Skeletal muscle tissue (tissue), 4 donors: ENCODE results near the gene ATP2B3. TPM values are rescaled to one million over a fixed set of nuclear protein-coding genes. Genes with fewer than 3 reads are reported as not detected.

Experiments used
- H3K27ac ChIP-seq: one replicate; pipeline ENCODE4 v1.7.0; 2013; ENCODE audit warnings: mild to moderate bottlenecking, low read depth, low read length, inconsistent platforms
- H3K27me3 ChIP-seq, 3 donors: one replicate each; pipeline ENCODE4 v1.7.0; 2013; ENCODE audit warnings: low read length in 3 of 3; ENCODE audit not compliant: control insufficient read depth in 3 of 3, insufficient read depth in 3 of 3
- H3K36me3 ChIP-seq, 3 donors: one replicate each; pipeline ENCODE4 v1.7.0; 2013; ENCODE audit warnings: low read length in 3 of 3; ENCODE audit not compliant: control insufficient read depth in 3 of 3, insufficient read depth in 3 of 3
- H3K4me1 ChIP-seq, 3 donors: one replicate each; pipeline ENCODE4 v1.7.0; 2013; ENCODE audit warnings: low read length in 3 of 3, mild to moderate bottlenecking in 3 of 3; ENCODE audit not compliant: control insufficient read depth in 3 of 3, insufficient read depth in 3 of 3
- H3K4me3 ChIP-seq, 3 donors: one replicate each; pipeline ENCODE4 v1.7.0; 2013; ENCODE audit warnings: low read length in 3 of 3
- H3K9ac ChIP-seq, 3 donors: one replicate each; pipeline ENCODE4 v1.7.0; 2013; ENCODE audit warnings: low read length in 3 of 3, mild to moderate bottlenecking in 3 of 3, moderate library complexity in 2 of 3, low read depth in 1 of 3
- H3K9me3 ChIP-seq, 3 donors: one replicate each; pipeline ENCODE4 v1.7.0; 2013; ENCODE audit warnings: low read length in 3 of 3; ENCODE audit not compliant: control insufficient read depth in 3 of 3
- total RNA-seq: library from RNA; depleted of rRNA; stranded (reverse); fragments of >200 nt; gene quantifications from one replicate; pipeline ENCODE4 v1.2.3, GENCODE V29; 2014
- donor health status: Osteomylitis.

ATP2B3 gene
- 0.52 TPM for total RNA-seq

DNA sequence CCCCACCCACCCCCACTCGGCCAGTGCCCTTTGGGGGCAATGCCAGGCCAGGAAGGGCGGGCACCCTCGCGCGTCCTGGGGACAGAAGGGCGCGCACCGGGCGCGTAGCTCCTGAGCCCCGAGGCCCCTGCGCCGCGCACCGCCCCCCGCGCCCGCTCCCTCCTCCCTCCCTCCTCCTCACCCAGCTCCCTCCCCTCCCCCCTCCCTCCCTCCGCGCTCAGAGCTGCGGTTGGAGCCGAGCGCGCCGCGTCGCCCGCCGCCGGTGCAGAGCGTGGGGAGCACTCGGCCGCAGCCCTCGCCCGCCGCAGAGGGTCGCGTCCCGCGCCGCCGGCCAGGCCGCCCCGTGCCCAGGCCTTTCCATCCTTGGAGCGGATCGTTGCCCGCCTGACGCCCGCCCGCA is at the start of gene ATP2B3:
ATP2B3 (plus strand) TSS at position 220 of the 400 bp plus-strand sequence. CDS start 18,606 bp downstream, outside the sequence.
- Histone ChIP-seq H3K4me3 (no peak within 1 kb of the TSS), H3K4me1 (peaks cover 0 to 4% (median 0%) of the 10 kb centered on the region in 3 donors), H3K27ac (no peak within 1 kb of the TSS), H3K9me3 (no peaks in the 10 kb centered on the region), H3K9ac (no peak within 1 kb of the TSS), H3K27me3 (peaks cover 18 to 53% (median 34%) of the 10 kb centered on the region in 3 donors), H3K36me3 (no peaks in the 10 kb centered on the region)

DNA sequence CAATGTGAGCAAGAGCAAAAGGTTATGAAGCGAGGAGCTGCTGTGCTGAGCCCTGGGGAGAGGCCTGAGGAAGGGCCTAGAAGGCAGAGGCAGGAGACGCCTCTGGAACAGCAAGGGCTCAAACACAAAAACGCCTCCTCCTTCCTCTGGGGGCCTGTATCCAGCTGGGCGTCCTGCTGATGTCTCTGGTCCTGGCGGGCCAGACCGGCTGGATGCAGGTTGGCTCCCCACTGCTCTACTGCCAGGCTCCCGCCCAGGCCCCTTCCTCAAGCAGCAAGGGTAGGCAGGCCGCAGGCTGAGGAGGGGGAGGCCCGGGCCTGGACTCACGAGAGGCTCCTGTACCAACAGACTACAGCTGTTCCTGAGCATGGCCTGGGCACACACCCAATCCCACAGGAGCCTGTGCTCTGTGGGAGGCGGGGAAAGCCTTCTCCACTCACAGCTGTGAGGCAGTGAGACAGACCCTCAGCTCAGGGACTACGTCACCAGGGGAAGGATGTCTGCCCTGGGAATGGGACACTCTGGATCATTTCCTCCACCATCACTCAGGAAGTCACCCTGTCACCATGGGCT is 49.3 kb upstream of the ATP2B3 start:
- H3K9me3 ChIP-seq: no peaks in the 10 kb centered on the region
- peaks cover 0 to 3% (median 0%) of the 10 kb centered on the region in 3 donors for H3K36me3 ChIP-seq
- H3K4me1 ChIP-seq: peaks cover 9 to 15% (median 12%) of the 10 kb centered on the region in 3 donors
- no peak overlapping the region for H3K27ac ChIP-seq
- H3K9ac ChIP-seq: no peak overlapping the region
- H3K27me3 ChIP-seq: no peaks in the 10 kb centered on the region
- H3K4me3 ChIP-seq: no peak overlapping the region

DNA sequence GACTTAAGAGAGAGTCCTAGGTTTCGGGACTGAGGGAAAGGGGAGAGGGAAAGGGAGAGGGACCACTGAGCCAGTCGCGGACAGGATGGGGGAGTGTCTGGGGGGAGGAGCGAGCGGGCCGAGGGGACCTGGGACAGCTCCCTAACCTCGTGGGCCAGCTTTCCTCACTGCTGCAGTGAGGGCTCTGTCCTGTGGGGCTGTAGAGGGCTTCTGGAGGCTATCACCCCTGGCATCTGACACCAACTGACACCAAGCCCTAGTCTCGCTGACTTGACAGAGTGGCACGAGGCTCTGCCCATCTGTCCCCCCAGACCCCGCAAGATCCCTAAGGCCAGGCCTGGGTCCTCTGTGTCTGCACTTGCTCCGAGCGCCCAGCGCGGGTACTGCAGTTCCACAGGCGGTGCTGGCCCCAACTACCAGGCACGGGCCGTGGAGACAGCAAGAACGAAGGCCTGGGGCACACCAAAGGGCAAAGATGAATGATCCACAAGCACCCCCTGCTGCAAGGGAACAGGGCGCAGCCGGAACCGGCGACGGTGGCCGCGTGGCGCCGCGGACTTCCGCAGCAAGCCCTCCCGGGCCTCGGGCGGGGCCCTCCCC is 47.5 kb upstream of the ATP2B3 start:
- H3K27me3 ChIP-seq: no peaks in the 10 kb centered on the region
- peaks cover 12 to 15% (median 12%) of the 10 kb centered on the region in 3 donors for H3K4me1 ChIP-seq
- no peaks in the 10 kb centered on the region for H3K9me3 ChIP-seq
- peak overlapping the region; percentile 65 to 78 (median 73) for H3K9ac ChIP-seq
- peak overlapping the region; percentile 44 for H3K27ac ChIP-seq
- peaks cover 0 to 2% (median 0%) of the 10 kb centered on the region in 3 donors for H3K36me3 ChIP-seq
- peak overlapping the region; percentile 71 to 77 (median 74) for H3K4me3 ChIP-seq

DNA sequence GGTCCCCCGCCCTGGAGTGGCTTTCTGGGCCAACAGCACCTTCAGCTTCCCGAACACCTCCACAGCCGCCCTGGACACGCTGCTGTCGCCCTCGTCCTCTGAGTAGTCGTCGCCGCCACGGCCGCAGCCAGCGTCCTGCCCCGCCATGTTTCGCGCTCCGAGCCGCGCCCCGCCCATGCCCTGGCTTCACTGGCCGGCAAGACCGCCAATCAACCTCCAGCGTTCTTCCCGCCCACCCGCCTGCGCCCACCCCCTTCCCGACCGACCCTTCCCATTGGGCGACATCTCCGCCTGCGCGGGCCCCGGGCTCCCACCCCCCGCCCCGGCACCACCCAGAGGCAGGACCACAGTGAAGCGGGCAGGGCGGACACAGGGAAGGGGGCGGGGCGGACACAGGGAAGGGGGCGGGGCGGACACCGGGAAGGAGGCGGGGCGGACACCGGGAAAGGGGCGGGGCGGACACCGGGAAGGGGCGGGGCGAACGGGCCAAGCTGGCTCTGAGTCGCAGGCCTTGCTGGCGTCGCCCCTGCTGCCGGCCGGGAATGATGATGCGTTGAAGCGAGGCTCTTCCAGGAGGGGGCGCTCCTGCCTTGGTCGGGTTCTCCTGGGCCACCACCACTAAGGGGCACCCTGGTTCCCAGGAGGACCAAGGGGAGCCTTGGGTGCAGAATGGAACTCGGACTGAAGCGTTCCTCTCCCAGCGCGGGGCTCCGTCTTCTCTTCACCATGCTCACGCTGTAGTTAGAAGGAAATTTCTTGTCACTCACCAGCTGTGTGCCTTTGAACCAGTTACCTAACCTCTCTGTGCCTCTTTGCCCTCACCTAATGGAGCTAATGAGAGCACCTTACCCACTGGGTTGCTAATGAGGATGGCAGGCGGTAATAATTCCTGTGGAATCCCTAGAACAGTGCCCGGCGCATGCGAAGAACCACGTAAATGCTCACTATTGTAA is 46.8 kb upstream of the ATP2B3 start, which contains the start of gene HAUS7:
HAUS7 (minus strand) TSS at position 166 of the 953 bp plus-strand sequence; CDS start at position 147, 19 bp downstream.
- peaks cover 12 to 18% (median 15%) of the 10 kb centered on the region in 3 donors for H3K4me1 ChIP-seq
- peak within 1 kb of the TSS; percentile 65 to 78 (median 73) for H3K9ac ChIP-seq
- peak within 1 kb of the TSS; percentile 70 for H3K27ac ChIP-seq
- no peaks in the 10 kb centered on the region for H3K27me3 ChIP-seq
- no peaks in the 10 kb centered on the region for H3K9me3 ChIP-seq
- peak within 1 kb of the TSS; percentile 71 to 77 (median 74) for H3K4me3 ChIP-seq
- peaks cover 0 to 2% (median 0%) of the 10 kb centered on the region in 3 donors for H3K36me3 ChIP-seq

DNA sequence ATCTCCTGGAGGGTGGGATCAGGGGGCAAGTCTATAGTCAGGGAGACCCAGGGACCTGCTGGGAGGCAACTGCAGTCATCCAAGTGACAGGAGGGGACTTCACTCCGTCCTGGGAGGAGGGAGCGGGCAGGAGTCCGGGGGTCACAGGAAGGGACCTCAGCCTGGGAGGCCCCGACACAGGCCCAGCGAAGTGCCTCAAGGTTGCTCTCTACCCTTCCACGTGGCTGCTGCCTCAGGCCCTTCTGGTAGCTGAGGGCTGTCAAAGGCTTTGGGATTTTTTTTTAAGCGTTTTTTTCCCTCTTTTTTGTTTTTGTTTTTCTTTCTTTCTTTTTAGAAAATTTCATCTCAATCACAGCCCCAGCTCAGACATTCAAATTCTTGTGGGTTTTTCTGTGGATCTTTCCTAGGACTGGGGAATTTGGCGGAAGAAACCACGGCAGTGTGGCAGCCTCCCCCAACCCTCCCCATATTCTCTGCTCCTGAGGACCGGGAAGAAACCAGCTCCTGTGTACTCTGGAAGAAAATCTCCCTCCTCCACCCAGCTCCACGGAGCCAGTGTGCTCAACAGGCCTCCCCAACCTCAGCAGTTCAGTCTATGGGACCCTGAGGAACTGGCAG is 45.7 kb upstream of the ATP2B3 start:
- Histone ChIP-seq H3K9me3 (no peaks in the 10 kb centered on the region), H3K4me3 (no peak overlapping the region), H3K27ac (peak overlapping the region; percentile 70), H3K36me3 (peaks cover 0 to 2% (median 0%) of the 10 kb centered on the region in 3 donors), H3K27me3 (peaks cover 0 to 6% (median 0%) of the 10 kb centered on the region in 3 donors), H3K9ac (no peak overlapping the region), H3K4me1 (peaks cover 17 to 26% (median 22%) of the 10 kb centered on the region in 3 donors)

DNA sequence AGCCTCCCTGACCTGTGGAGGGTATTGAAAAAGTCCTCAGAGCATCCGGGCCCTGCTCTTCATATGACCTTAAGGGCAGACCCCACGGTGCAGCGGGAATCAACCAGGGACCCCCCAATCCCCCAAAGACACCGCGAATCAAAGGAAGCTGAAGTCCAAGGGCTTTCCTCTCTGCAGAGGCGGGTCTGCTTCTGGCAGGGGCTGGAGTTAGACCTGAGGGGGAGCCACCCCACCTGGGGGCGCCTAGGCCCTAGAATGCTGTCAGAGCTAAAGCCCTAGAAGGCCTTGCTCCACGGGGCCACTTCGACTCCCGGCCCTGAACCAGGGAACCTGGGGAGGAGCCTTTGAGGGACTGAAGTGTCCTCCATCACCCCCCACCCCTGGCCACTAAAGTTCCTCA is 44.3 kb upstream of the ATP2B3 start:
- Histone ChIP-seq H3K27ac (peak overlapping the region; percentile 12), H3K4me1 (peaks cover 20 to 34% (median 27%) of the 10 kb centered on the region in 3 donors), H3K36me3 (no peaks in the 10 kb centered on the region), H3K9me3 (no peaks in the 10 kb centered on the region), H3K27me3 (peaks cover 0 to 6% (median 0%) of the 10 kb centered on the region in 3 donors), H3K4me3 (no peak overlapping the region), H3K9ac (no peak overlapping the region)

DNA sequence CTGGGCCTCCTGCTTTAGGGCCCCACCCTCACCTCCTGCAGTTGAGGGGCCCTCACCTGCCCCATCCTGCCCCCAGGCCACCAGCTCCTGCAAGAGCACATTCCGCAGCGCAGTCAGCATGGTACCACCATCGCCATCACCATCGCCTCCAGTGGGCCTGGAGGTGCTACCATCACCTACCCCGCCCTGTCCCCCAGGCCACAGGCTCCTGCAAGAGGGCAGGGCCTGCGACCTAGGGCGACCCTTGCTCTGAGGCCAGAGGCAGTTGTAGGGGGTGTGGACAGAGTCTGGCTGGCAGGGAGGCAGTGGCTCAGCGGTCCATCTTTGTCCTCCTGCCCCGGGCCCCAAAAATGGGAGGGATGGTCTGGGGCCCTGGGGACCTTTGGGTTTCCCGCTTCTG is 43.2 kb upstream of the ATP2B3 start:
- Histone ChIP-seq H3K36me3 (no peaks in the 10 kb centered on the region), H3K4me1 (peaks cover 20 to 30% (median 27%) of the 10 kb centered on the region in 3 donors), H3K9me3 (no peaks in the 10 kb centered on the region), H3K27me3 (peaks cover 0 to 6% (median 0%) of the 10 kb centered on the region in 3 donors), H3K4me3 (no peak overlapping the region), H3K27ac (peak overlapping the region; percentile 25), H3K9ac (no peak overlapping the region)

DNA sequence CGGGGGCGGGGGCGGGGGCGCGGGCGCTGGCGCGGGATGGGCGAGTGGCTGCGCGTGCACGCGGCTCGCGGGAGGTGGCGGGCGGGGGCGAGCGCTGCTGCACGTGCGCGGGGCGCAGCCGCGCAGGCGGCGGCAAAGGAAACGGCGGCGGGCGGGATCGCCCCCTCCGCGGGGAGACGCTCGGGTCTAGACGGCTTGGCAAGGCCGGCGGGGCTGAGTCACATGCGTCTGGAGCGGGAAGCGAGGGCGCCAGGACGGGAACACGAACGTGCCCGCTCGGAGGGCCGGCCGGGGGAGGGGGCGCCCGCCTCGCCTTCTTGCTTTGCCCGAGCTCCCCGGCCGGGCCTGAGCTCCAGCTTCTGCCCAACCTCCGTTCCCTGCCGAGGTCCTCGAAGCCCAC is 42.7 kb upstream of the ATP2B3 start:
- H3K9me3 ChIP-seq: no peaks in the 10 kb centered on the region
- H3K27ac ChIP-seq: peak overlapping the region; percentile 58
- no peak overlapping the region for H3K9ac ChIP-seq
- no peak overlapping the region for H3K4me3 ChIP-seq
- H3K36me3 ChIP-seq: no peaks in the 10 kb centered on the region
- H3K4me1 ChIP-seq: peaks cover 17 to 26% (median 23%) of the 10 kb centered on the region in 3 donors
- H3K27me3 ChIP-seq: peaks cover 0 to 6% (median 0%) of the 10 kb centered on the region in 3 donors

DNA sequence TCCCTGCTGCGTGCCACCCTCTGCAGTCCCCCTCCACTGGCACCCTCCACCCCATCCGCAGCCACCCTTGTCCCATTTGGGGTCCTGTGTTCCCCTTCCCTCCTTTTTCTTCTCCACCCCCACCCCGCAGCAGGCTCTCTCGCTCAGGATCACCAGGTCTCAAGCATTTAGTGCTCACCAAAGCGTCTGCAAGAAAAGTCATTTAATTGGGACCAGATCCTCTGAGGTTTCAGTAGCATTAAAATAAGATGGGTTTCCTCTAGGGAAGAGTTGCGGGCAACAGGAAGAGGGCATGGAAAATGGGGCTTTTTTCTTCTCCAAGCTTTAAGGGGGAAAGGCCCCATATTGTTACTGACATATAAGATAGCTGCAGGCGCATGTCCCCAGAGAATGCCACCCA is 42.2 kb upstream of the ATP2B3 start:
- H3K36me3 ChIP-seq: no peaks in the 10 kb centered on the region
- peaks cover 13 to 22% (median 21%) of the 10 kb centered on the region in 3 donors for H3K4me1 ChIP-seq
- H3K27ac ChIP-seq: peak overlapping the region; percentile 58
- H3K9me3 ChIP-seq: no peaks in the 10 kb centered on the region
- peaks cover 0 to 6% (median 0%) of the 10 kb centered on the region in 3 donors for H3K27me3 ChIP-seq
- H3K9ac ChIP-seq: no peak overlapping the region
- no peak overlapping the region for H3K4me3 ChIP-seq
